ENCODE data around the gene PPP1R12A. TPM values are rescaled to one million over a fixed set of nuclear protein-coding genes. Genes with fewer than 3 reads are reported as not detected.

PPP1R12A gene
- total RNA-seq, 1 experiment from 2014 or later: 52.0 TPM

GRCh38 chr12:79919762-79920161 lies 15.1 kb downstream of the PPP1R12A start (continued):
- no peak for TF ChIP-seq YY1 (IDR thresholded peaks at IDR 0.05; ENCODE audit: extremely low read depth, insufficient replicate concordance, low read depth, low read length)
- no peak for TF ChIP-seq SP1 (IDR thresholded peaks at IDR 0.05; ENCODE audit: low read depth)
- TF ChIP-seq FOSL1 (IDR thresholded peaks at IDR 0.05; ENCODE audit: low read depth): no peak
- no peak for TF ChIP-seq CTCF (IDR thresholded peaks at IDR 0.05 in 2 of 3, conservative IDR thresholded peaks at IDR 0.05 in 1 of 3; ENCODE audit: borderline replicate concordance in 1 of 3, insufficient read depth in 1 of 3, low read depth in 2 of 3, low read length in 2 of 3)
- TF ChIP-seq ZNF274 (IDR thresholded peaks at IDR 0.05; ENCODE audit: low read depth, low read length): no peak

- peaks cover 0 to 17% of the 10 kb centered on the region in 2 experiments; a peak in 2 of 4 replicates for H3K4me1 ChIP-seq (ENCODE audit: control insufficient read depth in 1 of 2, insufficient read depth in 2 of 2, low read length in 2 of 2)
- no peak overlapping the region for H3K4me3 ChIP-seq (replicated peaks in 1 of 2; ENCODE audit: low read depth in 1 of 2, low read length in 2 of 2)
- RAD21 ChIA-PET (ENCODE audit: low non-redundant PET in 1 of 2, low total read pairs in 2 of 2, uncharacterized antibody in 2 of 2, unreplicated experiment in 2 of 2): no interaction called here
- POLR2A ChIA-PET: no interaction called here
- H3K9me2 ChIP-seq (ENCODE audit: insufficient read depth): no peaks in the 10 kb centered on the region
- intact Hi-C loops (cut with micrococcal nuclease): no loop called here
- DNase-seq (ENCODE audit: low read depth, low spot score) (no peak), ATAC-seq (no peak)
- TF ChIP-seq FOSL1 (IDR thresholded peaks at IDR 0.05; ENCODE audit: low read depth) (no peak), EZH2 (IDR thresholded peaks at IDR 0.05) (no peak), SRF (IDR thresholded peaks at IDR 0.05; ENCODE audit: low read depth) (no peak), ZNF274 (IDR thresholded peaks at IDR 0.05; ENCODE audit: low read depth, low read length) (no peak), ATF3 (IDR thresholded peaks at IDR 0.05) (no peak), YY1 (IDR thresholded peaks at IDR 0.05; ENCODE audit: extremely low read depth, insufficient replicate concordance, low read depth, low read length) (no peak), CEBPB (IDR thresholded peaks at IDR 0.05; ENCODE audit: low read depth) (no peak), CTCF (IDR thresholded peaks at IDR 0.05 in 2 of 3, conservative IDR thresholded peaks at IDR 0.05 in 1 of 3; ENCODE audit: borderline replicate concordance in 1 of 3, insufficient read depth in 1 of 3, low read depth in 2 of 3, low read length in 2 of 3) (no peak), ELF1 (IDR thresholded peaks at IDR 0.05; ENCODE audit: borderline replicate concordance, low read depth) (no peak), RAD21 (IDR thresholded peaks at IDR 0.05; ENCODE audit: low read depth) (no peak), JUND (IDR thresholded peaks at IDR 0.05) (no peak)
- no peaks in the 10 kb centered on the region for H3K27me3 ChIP-seq (ENCODE audit: insufficient read depth, low read length)
- no peak overlapping the region for H3K27ac ChIP-seq (ENCODE audit: low read depth, low read length)
- H4K20me1 ChIP-seq (ENCODE audit: insufficient read depth): peaks cover 15% of the 10 kb centered on the region; the same call in 1 of the 2 replicates
- no peaks in the 10 kb centered on the region for H3K9me3 ChIP-seq (ENCODE audit: control insufficient read depth in 1 of 2, insufficient read depth in 1 of 2, low read depth in 1 of 2, low read length in 2 of 2)
- H3K4me2 ChIP-seq (ENCODE audit: low read length): no peak overlapping the region
- CTCF ChIA-PET: no interaction called here
- peaks cover 89% of the 10 kb centered on the region for H3K79me2 ChIP-seq (ENCODE audit: insufficient read depth, low read length)
- H2AFZ ChIP-seq (ENCODE audit: low read depth, low read length, poor library complexity, severe bottlenecking): no peak overlapping the region
- H3K36me3 ChIP-seq (ENCODE audit: control insufficient read depth in 1 of 2, insufficient read depth in 2 of 2, low read length in 2 of 2): no peaks in the 10 kb centered on the region
- BruUV-seq (replicated peaks): no TSS peak
- no peak overlapping the region for H3K9ac ChIP-seq (ENCODE audit: low read length)
These were observed 18.1 kb downstream of the PPP1R12A start for GRCh38 chr12:79916826-79917225.
